K562 (cell line): ENCODE measurements around the gene SRF. TPM values are rescaled to one million over a fixed set of nuclear protein-coding genes. Genes with fewer than 3 reads are reported as not detected.

ENCODE experiments used
- ARID1B ChIP-seq: fragments of 450-650 bp; IDR thresholded peaks from 2 replicates; pipeline ENCODE4 v1.6.1; 2016; ENCODE audit warnings: antibody characterized with exemption, mild to moderate bottlenecking, inconsistent platforms
- CAMTA2 ChIP-seq: fragments of 250-450 bp; sonication (Bioruptor Pico); conservative IDR thresholded peaks from 2 replicates; pipeline ENCODE4 v1.5.1; 2022
- CREB1 ChIP-seq, 2 experiments: sonication (generic) in 1 of 2; formaldehyde crosslinking in 1 of 2; IDR thresholded peaks; 2 replicates each; pipeline versions ENCODE4 v1.6.1 to v1.8.0; 2012 to 2022; ENCODE audit warnings: inconsistent platforms in 1 of 2, mild to moderate bottlenecking in 1 of 2, missing genetic modification reagents in 1 of 2, moderate library complexity in 1 of 2
- DACH1 ChIP-seq: fragments of 450-650 bp; IDR thresholded peaks from 2 replicates; pipeline ENCODE4 v1.6.1; 2018; ENCODE audit not compliant: partially characterized antibody
- GATAD2B ChIP-seq: fragments of 450-650 bp; IDR thresholded peaks from 2 replicates; pipeline ENCODE4 v1.6.1; 2017; ENCODE audit warnings: mild to moderate bottlenecking, borderline replicate concordance
- GMEB1 ChIP-seq: fragments of 250-450 bp; sonication (Bioruptor Pico); IDR thresholded peaks from 2 replicates; pipeline ENCODE4 v1.4.0; 2020; ENCODE audit warnings: mild to moderate bottlenecking
- POLR2B ChIP-seq: fragments of 450-650 bp; IDR thresholded peaks from 2 replicates; pipeline ENCODE4 v1.6.1; 2018; ENCODE audit warnings: low read depth; ENCODE audit not compliant: partially characterized antibody
- SIN3B ChIP-seq: fragments of 450-650 bp; IDR thresholded peaks from 2 replicates; pipeline ENCODE4 v1.6.1; 2017; ENCODE audit warnings: low read depth, mild to moderate bottlenecking, moderate library complexity
- SNRNP70 ChIP-seq: fragments of 200-400 bp; formaldehyde crosslinking; optimal IDR thresholded peaks from 2 replicates; pipeline ENCODE3; 2017; ENCODE audit warnings: low read depth, low read length
- TAF7 ChIP-seq: fragments of 450-650 bp; IDR thresholded peaks from 2 replicates; pipeline ENCODE4 v1.6.1; 2016; ENCODE audit warnings: missing genetic modification characterization, missing compliant biosample characterization
- ZBTB34 ChIP-seq: fragments of 250-450 bp; sonication (Bioruptor Pico); IDR thresholded peaks from 2 replicates; pipeline ENCODE4 v1.8.0; 2021; ENCODE audit warnings: mild to moderate bottlenecking, moderate library complexity
- ZNF551 ChIP-seq: fragments of 250-450 bp; sonication (Bioruptor Pico); IDR thresholded peaks from 2 replicates; pipeline ENCODE4 v1.5.0; 2021; ENCODE audit warnings: mild to moderate bottlenecking, moderate library complexity
- polyA plus RNA-seq, 8 experiments: library from polyadenylated mRNA; depleted of rRNA in 4 of 8; stranded (reverse) in 5 of 8; unstranded in 3 of 8; fragments of >200 nt; fragmentation: Nextera tagmentation in 2 of 8; fragmentation: Illumina TruSeq in 1 of 8; extraction: Ambion mirVana in 2 of 8; extraction: Trizol in 1 of 8; gene quantifications; 2 replicates each; pipeline versions ENCODE4 v1.2.1 to v1.2.3, GENCODE V29; 2011 to 2014; ENCODE audit warnings: inconsistent platforms in 1 of 8, missing spikeins in 1 of 8
- total RNA-seq, 7 experiments: library from RNA; depleted of rRNA in 6 of 7; stranded (reverse); fragments of >200 nt in 6 of 7; fragmentation: Illumina TruSeq in 2 of 7; extraction: Trizol in 2 of 7; gene quantifications; 2 replicates each; pipeline versions ENCODE4 v1.2.1 to v1.2.3, GENCODE V29; 2011 to 2021; ENCODE audit warnings: low replicate concordance in 1 of 7
- TF ChIP-seq, protein P1 (sequence below): fragments of 250-450 bp; sonication (Bioruptor Pico); IDR thresholded peaks from 2 replicates; pipeline ENCODE4 v1.5.0; 2020; ENCODE audit warnings: mild to moderate bottlenecking
- TF ChIP-seq, protein P2 (sequence below): fragments of 450-650 bp; IDR thresholded peaks from 2 replicates; pipeline ENCODE4 v1.6.1; 2014; ENCODE audit warnings: low read depth, mild to moderate bottlenecking, moderate library complexity, borderline replicate concordance

Gene SRF
- total and polyA plus RNA-seq, 9 of the 15 experiments (the other 6 are each of a cell fraction or from before 2014, with no cell fraction given), result 2.5 to 37.0 (median 24.6) TPM

GRCh38 chr6:43181942-43182860, 11.1 kb downstream of the SRF start, which contains the start of gene CUL9 (continued):
- peak; percentile 35; the same call in 1 of the 2 replicates for TF ChIP-seq SIN3B
- TF ChIP-seq SNRNP70, result no peak
- peak; percentile 45; the same call in 1 of the 2 replicates for TF ChIP-seq TAF7 (tag)
- TF ChIP-seq CREB1 (IDR thresholded peaks at IDR 0.05), result peak; percentile 65; the same call in 1 of the 2 replicates
- peak; percentile 82; the same call in 1 of the 2 replicates for TF ChIP-seq CREB1 (CRISPR knock-in tag; IDR thresholded peaks at IDR 0.05)
- no peak for TF ChIP-seq ZBTB34 (CRISPR knock-in tag)
- TF ChIP-seq, protein P1, sequence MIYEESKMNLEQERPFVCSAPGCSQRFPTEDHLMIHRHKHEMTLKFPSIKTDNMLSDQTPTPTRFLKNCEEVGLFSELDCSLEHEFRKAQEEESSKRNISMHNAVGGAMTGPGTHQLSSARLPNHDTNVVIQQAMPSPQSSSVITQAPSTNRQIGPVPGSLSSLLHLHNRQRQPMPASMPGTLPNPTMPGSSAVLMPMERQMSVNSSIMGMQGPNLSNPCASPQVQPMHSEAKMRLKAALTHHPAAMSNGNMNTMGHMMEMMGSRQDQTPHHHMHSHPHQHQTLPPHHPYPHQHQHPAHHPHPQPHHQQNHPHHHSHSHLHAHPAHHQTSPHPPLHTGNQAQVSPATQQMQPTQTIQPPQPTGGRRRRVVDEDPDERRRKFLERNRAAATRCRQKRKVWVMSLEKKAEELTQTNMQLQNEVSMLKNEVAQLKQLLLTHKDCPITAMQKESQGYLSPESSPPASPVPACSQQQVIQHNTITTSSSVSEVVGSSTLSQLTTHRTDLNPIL (CRISPR knock-in tag), result no peak
- peak; percentile 56 for TF ChIP-seq ARID1B
- TF ChIP-seq, protein P2, sequence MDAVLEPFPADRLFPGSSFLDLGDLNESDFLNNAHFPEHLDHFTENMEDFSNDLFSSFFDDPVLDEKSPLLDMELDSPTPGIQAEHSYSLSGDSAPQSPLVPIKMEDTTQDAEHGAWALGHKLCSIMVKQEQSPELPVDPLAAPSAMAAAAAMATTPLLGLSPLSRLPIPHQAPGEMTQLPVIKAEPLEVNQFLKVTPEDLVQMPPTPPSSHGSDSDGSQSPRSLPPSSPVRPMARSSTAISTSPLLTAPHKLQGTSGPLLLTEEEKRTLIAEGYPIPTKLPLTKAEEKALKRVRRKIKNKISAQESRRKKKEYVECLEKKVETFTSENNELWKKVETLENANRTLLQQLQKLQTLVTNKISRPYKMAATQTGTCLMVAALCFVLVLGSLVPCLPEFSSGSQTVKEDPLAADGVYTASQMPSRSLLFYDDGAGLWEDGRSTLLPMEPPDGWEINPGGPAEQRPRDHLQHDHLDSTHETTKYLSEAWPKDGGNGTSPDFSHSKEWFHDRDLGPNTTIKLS, result peak; percentile 81
- TF ChIP-seq GMEB1, result peak; percentile 94
- TF ChIP-seq ZNF551, result no peak
- no peak for TF ChIP-seq DACH1
- TF ChIP-seq POLR2B, result peak; percentile 65
- peak; percentile 61; the same call in 1 of the 2 replicates for TF ChIP-seq GATAD2B
- TF ChIP-seq CAMTA2 (CRISPR knock-in tag), result 0 out of 2 replicates have a peak, but pooled peaks have one; percentile 54
